ENCODE data around the gene RHOD.

GRCh38 chr11:67054836-67055523 is 1.7 kb upstream of the RHOD start:
- TF ChIP-seq EP300 (IDR thresholded peaks at IDR 0.05; ENCODE audit: borderline replicate concordance) (no peak), RAD21 (IDR thresholded peaks at IDR 0.05; ENCODE audit: low read depth) (no peak), TCF12 (IDR thresholded peaks at IDR 0.05; ENCODE audit: low read depth) (no peak; the same call in 1 of the 2 replicates)
